GM19193 (cell line): ENCODE data around the gene GOLM1.
A peak's percentile ranks its signal among the peaks of the same experiment; 100 is the strongest.

Source experiments
- POLR2A ChIP-seq: IDR thresholded peaks from 4 replicates; pipeline ENCODE4 v1.6.1; 2011; ENCODE audit not compliant: insufficient read depth, insufficient read length; ENCODE audit errors: extremely low read depth

Gene GOLM1, protein sequence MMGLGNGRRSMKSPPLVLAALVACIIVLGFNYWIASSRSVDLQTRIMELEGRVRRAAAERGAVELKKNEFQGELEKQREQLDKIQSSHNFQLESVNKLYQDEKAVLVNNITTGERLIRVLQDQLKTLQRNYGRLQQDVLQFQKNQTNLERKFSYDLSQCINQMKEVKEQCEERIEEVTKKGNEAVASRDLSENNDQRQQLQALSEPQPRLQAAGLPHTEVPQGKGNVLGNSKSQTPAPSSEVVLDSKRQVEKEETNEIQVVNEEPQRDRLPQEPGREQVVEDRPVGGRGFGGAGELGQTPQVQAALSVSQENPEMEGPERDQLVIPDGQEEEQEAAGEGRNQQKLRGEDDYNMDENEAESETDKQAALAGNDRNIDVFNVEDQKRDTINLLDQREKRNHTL

DNA sequence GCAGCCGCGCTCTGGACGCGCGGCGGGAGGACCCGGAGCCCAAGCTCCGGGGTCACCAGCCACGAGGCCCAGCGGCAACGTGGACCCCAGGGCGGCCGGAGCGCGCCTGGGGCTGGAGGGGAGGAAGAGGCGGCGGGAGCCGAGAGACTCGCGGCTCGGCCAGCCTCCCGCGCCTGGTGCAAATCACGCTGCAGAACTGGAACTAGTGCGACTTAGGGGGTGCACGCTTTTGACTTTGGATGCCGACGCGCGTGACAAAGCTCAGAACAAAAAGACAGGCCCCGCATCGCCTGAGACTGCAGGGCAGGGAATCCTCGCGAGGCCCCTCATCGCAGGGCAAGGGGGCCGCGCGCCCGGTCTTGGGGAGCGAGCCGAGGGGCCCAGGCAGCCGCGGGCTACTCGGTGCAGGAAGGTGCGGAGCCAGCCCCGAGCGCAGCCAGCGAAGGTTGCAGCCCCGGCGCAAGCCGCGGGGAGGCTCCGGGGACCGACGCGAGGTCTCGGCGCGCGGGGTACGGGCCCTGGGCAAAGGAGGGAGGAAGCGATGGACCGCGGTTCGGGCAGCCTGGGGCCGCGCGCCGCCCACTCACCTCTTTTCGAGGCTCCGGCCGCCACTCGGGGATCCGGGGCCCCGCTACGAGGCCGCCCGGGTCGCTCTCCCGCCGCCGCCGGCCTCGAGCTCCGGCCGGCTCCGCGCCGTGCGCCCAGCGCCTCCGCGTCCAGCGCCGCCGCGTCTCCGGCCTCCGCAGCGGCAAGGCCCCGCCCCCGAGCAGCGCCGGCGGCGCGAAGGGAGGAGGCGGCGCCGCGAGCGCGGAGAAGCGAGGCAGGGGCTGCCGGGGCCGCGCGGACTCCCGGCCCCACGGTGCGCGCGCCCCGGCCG is at the start of gene GOLM1:
TSS of gene GOLM1 (minus strand) at position 735 of the 877 bp plus-strand sequence. CDS start 20,238 bp downstream, outside the sequence.
- peak; percentile 61 for TF ChIP-seq POLR2A

DNA sequence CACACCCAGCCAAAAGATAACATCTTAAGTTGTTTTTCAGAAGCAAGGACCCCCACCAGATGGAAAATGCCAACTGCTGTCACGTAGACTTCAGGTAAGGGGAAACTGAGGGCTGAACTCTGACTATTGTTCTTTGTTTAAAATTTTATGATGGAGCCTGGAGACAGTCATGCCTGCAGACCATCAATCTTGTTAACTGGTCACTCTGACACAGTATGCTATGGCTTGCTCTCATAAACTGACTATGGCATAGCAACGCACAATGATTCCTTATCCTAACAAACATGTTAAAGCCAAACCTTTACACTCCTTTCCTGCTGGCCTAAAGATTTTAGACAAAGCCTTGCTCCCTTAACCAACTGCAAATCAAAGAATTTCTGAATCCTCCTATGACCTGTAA is 43.6 kb upstream of the GOLM1 start:
- no peak for TF ChIP-seq POLR2A

DNA sequence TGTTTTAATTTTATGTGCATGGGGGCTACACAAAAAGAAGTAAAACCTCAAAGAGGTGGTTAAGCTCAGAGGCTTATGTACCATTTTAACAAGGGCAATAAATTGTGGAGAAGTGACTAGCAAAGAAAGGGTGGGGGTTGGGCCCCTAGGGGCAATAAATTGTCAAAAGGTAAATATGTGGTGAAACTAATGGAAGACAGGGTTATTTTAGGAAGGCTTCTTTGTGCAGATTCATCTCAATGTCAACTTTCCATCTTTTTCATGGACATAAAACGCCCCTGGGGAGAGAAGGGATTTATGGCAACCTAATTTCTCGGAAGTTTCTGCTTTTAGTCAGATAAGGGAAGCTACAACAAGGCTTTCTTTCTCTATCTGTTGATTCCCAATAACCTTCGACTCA is 42.5 kb upstream of the GOLM1 start:
- TF ChIP-seq POLR2A = no peak

DNA sequence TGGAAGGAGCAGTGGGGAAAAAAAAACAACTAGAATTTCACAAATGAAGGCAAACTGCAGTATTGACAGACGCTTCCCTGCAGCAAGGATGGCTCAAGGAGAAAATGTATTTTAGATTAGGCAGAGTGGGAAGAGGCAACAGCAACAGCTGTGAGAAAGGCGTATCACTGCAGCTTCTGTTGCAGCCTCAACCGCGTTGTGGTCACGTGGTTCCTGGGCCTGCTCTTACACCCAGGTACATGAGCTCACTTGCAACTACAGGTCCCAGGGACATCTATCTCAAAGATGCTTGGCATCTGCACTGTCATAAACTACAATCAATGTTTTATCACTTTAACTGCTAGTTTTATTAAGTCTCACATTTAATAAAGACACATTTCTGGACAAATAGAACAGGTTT is 36.0 kb upstream of the GOLM1 start:
- TF ChIP-seq POLR2A = no peak

DNA sequence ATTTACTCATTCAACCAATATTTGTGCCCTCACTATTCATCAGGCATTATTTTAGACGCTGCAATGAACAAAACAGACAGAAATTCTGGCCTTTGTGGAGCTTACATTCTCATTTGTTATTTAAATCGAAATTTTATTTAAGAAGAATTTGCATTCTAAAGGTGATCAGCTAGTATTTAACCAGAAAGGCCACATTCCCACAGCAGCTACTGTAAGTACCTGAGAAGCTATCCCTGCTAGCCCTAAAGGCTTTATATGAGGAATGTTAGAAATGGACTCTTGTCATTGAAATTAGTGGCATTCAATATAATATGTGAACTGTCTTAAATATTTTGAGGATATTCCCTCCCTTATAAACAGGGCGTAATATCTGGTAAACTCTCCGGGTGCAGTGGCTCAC is 35.0 kb upstream of the GOLM1 start:
- no peak for TF ChIP-seq POLR2A

DNA sequence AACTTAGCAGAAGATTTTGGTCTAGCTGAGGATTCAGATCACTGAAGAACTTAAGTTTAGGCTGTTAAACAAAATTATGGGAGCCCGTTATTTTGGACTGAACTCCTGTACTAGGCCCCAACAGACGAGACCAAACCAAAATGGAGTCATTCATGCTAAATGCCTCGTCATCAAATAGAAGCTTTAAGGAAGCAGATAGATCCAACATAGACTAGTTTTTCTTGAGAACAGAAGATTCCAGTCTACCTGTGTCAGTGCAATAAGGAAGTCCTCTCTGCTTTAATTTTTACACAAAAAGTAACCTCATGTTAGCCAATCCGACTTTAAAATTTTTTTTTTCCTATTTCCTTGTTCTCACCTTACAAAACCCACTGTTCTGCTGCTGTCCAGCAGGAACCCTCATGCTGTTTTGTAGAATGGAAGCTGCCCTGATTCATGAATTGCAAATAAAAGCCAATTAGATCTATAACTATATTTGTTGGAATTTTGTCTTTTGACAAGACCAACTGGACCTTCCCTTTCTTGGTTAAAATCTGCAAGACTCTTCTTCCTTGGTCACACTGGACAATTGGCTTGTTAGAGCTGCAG is 29.0 kb upstream of the GOLM1 start:
- TF ChIP-seq POLR2A = no peak

DNA sequence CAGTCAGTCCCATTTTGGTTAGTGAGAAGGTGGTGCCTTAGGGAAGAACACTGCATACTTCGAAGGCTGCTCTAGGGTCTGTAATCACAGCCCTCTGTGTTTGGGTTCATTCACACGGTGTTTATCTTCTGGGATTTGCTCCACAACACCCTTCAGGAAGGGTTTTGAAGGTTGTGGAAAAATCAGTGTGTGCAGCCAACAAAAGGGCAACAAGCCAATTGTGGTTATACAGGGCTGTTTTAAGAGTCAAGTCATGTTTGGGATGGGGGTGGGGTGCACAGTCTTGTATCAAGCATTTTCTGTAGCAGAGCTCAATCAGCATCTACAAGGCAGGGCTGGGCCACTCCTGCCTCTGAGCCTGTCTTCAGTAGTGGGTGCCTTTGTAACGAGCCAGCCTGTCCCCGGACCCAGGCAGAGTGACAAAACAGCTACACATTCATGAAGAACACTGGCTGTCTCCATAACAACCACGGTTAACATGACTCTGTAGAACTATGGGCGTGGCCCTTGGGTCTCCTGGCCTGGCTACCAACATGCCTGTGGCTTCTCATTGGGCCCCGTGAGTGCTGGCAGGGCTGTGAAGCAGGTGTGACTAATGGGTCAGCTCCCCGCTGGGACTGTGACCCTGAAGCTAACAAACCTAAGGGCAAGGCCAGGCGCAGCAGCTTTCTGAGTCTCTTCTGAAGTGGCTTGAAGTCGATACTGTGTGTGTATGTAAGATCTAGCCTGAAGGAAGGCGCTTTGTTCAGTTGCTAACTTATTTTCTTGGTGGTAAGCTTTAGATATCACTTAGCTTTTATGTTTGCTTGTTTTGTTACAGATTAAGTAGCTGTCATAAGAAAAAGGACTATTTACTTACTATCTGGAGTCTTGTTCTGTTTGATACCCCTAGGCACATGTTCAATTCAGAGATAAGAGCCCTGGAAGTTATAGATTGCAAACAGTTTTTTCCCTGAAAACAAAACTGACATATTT is 27.9 kb upstream of the GOLM1 start:
- TF ChIP-seq POLR2A = no peak

DNA sequence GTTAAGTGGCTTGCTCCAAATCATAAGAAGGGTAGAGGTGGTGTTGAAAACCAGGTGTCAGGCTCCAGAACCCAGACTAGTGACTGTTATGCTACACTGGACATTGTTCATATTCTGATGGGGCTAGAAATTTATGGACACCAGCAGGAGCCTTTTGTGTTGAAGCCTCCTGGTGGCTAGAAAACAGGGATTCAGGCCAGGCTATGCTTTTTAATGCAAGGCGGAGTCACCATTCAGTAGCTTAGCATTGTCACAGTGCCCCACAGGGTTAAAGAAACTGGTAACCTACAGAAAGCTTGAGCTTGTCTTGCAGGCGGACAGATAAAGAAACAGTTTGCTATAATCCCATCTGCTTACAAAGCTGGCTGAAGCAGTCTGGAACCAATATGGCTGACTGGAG is 23.0 kb upstream of the GOLM1 start:
- TF ChIP-seq POLR2A = no peak

DNA sequence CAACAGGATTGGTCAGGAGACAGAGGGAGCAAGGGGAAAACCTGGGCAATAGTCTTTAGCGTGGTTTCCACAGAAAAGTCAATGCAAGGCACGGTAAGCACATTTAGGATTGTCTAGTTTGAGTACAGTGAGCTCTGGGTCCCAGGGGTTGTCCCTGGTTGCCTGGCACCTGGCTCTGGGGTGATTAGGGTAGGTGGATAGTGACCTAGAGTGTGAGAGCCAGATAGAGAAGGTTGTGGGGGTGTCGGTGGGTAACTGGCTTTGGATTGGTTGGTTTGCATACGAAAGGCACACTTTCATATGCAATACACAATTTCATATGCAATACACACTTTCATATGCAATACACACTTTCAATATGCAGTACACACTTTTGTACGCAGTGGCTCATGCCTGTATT is 20.1 kb upstream of the GOLM1 start:
- TF ChIP-seq POLR2A = no peak

DNA sequence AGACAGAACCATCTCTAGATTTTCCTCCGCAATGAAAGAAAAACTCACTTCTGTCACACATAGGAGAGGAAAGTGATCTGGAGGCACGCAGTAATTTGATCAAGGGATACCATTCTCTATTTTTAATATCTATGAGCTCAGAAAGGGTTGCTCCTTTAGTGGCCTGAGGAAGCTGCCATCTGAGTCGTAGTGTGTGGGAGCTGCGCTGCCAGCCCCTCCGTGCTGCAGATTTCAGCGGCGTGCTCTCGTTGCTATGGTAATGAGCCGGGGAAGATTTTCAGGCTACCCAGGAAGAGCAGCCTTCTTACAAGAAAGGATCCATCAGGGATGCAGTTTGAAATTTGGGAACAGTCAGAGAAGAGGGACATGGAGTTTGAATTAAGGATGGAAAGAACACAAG is 17.1 kb upstream of the GOLM1 start:
- no peak for TF ChIP-seq POLR2A

DNA sequence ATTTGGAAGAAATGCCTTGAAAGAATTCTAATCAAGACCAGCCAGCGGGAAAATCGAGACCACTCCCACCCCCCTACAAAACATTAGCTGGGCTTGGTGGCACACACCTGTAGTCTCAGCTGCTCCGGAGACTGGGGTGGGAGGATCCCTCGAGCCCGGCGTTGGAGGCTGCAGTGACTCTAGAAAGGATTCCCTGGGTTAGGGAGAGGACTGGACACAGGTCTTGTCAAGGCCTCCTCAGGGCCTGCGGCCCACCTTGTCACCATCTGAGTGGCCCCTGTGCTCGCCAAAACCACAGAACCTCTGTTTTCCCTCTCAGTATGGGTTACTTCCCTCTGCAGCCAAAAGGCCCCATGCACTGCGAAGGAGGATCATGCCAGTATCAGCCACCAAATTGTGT is 16.5 kb upstream of the GOLM1 start:
- TF ChIP-seq POLR2A = no peak

DNA sequence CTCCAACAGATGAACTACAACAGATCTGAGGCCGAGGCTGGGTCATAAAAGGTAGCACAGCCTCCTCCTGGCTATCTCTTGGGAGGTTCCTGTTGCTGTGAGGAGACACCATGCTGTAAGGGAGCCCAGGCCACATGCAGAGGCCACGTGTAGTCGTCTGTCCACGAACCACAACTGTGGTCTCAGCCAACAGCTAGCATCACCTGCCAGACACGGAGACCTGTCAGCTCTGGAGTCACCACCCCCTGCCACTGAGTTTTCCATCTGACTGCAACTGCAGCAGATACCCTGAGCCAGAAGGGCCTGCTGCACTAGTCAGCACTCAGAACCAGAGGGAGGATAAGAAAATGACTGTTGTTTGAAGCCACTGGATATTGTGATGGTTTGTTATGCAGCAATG is 12.7 kb upstream of the GOLM1 start:
- TF ChIP-seq POLR2A = no peak

DNA sequence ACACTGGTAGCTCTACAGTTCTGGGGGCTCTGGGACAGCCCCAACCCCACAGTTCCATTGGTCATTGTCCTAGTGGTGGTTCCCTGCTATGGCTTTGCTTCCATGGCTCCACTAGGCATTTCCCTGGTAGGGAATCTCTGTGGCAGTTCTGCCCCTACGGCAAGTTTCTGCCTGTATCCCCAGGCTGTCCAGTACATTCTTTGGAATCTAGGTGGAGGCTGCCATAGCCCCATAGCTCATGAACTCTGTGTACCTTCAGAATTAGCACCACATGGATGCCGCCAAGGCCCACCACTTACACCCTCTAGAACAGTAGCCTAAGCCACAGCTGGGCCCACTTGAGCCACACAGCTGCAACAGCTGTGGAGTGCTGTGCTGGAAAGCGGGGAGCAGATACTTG is 3.3 kb upstream of the GOLM1 start:
- no peak for TF ChIP-seq POLR2A

DNA sequence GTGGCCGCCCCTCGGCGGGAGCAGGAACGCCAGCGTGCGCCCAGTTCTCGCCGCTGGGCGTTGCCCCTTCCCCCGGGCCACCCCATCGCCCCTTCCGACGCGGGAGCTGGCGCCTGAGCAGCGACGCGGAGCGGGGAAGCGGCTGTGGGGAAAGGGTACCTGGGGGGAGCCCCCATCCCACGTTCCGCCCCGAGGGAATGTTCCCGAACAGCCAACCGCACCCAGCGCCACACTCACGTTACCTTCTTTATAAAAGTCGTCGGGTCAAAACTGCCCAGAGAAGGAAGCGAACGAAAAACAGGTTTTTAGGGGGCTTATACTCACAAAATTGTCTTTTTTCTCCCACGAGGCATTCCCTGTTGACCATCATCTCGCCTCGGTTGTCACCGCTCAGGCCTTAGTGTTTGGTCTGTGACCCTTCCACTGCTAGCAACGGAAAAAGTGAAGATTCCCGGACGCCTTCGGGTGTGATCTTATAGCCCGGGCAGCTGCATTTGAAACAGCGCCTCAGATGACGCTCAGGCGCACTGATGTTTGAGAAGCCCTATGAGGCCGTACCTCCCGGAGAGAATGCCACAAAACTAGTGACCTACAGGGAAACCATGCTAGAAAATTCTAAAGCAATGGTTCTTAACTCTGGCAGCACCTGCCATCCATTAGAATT is 475 bp upstream of the GOLM1 start:
- peak; percentile 5 for TF ChIP-seq POLR2A
